ENCODE data around the gene ZNF273.

GRCh38 chr7:64945503-64946175 is 42.6 kb downstream of the ZNF273 start:
- TF ChIP-seq RAD21 (IDR thresholded peaks at IDR 0.05; ENCODE audit: low read length) (no peak), YY1 (IDR thresholded peaks at IDR 0.05; ENCODE audit: low read depth) (no peak), GABPA (IDR thresholded peaks at IDR 0.05; ENCODE audit: low read depth) (no peak), CTCF (IDR thresholded peaks at IDR 0.05) (no peak), NRF1 (IDR thresholded peaks at IDR 0.05; ENCODE audit: low read depth, low read length) (no peak), JUND (IDR thresholded peaks at IDR 0.05) (no peak), GATA2 (CRISPR knock-in tag; IDR thresholded peaks at IDR 0.05) (no peak), FOXJ3 (CRISPR knock-in tag; IDR thresholded peaks at IDR 0.05) (no peak), PBX3 (IDR thresholded peaks at IDR 0.05) (no peak)

Measured in SK-N-SH (cell line).